SKM-1 (cell line): Measurements from ENCODE around the gene DDX59.
A peak's percentile ranks its signal among the peaks of the same experiment; 100 is the strongest.

Experiments
- DNase-seq: peaks from one replicate; lab custom pipeline; 2025; ENCODE audit not compliant: unreplicated experiment; lab: John Stamatoyannopoulos, UW

Gene DDX59

DNA sequence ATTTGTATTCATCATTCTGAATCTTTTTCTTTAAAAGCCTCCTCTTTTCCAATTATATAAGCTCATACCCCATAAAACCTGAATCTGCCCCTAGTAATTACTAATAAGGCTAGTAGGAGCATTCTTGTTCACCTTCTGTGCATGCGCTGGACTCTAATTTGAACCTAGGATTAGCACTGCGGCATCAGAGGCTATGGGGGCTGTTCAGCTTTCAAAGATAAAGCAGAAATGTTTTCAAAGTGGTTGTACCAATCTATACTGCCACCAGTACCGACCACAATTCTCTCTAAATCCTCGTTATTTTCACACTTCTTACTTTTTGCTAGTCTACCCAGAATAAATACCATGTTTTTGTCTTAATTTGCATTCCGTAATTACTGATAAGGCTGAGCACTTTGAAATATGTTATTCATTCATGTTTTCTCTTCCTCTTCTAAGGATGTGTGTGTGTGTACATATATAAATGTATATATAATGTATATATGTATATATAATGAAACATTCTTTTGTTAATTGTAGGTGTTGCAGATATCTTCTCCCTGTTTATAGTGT lies 1.6 kb upstream of the DDX59 start:
- no peak for DNase-seq

DNA sequence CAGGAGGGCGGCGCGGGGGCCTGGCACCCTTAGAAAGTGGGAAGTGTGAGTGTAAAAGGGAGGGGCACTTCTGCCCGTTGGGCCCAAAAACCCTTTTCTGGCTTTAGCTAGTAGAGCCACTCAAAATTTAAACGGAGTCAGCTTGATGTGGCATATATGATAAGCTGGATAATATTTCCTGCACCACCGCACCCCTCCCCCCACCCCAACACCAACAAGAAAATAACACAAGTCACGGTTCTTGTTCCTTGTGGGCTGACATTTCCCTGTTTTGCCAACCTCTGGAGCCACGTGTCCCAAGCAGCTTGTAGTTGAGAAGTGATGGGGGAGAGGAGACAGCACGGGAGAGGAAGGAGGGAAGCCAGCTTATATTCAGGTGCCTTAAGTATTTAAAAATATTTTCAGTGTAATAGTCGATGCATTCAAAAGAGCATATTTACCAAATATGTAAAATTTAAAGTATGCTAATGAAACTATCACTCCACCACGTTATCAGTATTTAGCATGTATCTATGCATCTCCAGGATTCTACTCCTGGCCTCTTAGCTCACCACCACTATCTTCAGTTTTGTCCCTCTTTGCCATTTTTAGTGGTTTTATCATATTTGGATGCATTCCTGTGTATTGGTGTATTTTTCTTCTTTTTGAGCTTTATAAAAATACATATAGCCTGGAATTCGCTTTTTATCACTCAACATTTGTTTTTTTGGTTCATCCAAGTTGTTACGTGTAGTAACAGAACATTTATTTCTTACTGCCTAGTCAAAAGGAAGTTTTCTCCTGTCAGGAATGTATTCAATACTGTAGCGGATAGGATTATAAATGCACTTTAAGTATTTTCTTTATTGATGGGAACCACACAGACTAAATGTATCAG lies 773 bp upstream of the DDX59 start:
- peak; percentile 77 for DNase-seq

- no peak for DNase-seq
These were observed 993 bp downstream of the DDX59 start for GRCh38 chr1:200668514-200669313.

DNA sequence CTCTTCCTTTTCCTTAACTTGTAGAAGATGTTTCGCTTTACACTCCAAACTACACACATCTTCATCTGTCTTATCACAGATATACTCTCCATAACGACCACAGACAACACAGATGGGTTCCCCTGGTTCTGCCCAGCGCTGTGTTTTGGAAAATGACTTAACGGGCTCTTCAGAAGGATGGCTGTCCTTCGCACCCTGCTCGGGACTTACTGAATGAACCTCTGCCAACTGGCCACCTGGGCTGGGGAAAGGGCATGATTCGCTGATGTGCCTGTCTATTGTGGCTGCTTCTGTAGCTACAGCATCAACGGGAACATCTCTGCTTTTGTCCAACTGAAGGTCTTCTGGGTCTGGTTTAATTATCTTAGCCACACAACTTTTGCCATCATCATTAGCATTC lies 3.4 kb downstream of the DDX59 start:
- DNase-seq = no peak

DNA sequence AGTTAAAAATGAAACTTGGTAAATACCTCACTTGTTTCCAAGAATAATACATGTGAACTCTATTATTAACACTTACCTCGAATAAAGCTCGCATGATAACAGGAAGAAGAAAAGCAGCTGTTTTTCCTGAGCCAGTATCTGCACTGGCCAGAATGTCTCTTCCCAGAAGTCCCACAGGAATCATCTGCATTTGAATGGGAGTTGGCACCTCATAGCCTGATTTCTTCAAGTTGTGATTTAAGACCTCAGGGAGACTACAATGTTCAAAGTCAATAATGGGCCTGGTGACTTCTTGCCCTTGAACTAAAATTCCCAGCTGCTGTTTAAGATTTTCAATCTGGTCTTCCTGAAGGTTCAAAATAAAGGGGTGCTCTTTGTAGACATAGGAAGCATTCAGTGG lies 3.8 kb downstream of the DDX59 start:
- DNase-seq = no peak

GRCh38 chr1:200660719-200661118 lies 9.0 kb downstream of the DDX59 start:
- DNase-seq = no peak

DNA sequence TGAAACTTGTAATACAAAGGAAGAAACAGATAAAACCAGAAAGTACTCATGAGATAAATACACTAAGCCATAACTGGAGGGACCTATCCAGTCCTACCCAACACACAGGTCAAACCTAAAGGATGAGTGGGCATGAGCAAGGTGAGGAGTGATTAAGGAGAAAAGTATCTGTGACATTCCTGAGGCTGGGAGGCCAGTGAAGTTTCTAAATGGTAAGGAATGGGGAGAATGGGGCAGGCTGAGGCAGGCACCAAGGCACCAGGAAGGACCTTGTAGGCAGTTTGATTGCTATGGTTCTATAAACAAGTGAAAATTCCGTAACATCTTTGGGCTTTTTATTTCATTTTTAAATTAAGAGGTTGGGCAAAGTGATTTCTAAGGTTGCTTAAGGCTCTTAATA lies 10.4 kb downstream of the DDX59 start:
- no peak for DNase-seq

DNA sequence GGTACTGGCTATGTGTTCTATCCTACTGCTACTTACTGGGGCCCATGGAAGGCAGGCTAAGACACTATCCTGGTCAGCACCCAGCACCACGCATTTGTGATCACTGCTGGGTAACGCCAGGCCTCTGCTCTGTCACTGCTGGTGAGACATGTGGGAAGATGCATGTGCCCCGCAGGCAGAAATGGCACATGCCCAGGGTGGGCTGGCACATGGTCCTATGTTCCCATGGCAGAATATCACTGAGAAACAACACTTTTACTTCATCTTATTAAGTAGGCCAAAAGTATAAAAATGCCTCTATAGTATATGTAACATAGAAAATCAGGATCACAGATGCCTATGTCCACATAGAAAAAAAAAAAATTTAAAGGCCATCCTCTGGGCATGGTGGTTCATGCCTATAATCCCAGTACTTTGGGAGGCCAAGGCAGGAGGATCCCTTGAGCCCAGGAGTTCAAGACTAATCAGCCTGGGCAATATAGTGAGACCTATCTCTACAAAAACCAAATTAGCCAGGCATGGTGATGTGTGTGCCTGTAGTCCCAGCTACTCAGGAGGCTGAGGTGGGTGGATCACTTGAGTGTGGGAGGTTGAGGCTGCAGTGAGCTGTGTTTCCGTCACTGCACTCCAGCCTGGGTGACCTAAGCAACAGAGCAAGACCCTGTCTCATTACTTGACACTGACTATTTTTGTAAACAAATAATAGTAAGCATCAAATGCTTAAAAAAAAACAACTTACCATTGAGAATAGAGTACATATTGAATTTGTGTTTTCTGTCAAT lies 11.5 kb downstream of the DDX59 start:
- no peak for DNase-seq

DNA sequence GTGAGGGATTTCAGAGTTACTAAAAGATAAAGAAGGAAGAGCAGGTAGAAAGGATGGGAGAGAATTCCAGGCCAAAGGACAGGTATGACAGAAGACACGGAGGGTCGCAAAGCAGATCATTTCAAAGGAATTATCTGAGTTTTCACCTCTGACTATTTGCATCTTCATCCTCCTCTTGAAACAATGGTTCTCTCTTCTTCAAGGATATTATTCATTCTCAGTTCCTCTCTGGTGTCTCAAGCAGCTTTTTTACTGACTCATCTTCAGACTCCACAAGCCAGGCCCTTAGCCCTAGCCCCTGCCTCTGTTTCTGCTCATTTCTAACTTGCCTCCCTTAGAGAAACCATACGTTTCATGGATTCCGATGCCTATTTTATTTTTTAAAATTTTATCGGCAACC lies 15.0 kb downstream of the DDX59 start:
- no peak for DNase-seq

DNA sequence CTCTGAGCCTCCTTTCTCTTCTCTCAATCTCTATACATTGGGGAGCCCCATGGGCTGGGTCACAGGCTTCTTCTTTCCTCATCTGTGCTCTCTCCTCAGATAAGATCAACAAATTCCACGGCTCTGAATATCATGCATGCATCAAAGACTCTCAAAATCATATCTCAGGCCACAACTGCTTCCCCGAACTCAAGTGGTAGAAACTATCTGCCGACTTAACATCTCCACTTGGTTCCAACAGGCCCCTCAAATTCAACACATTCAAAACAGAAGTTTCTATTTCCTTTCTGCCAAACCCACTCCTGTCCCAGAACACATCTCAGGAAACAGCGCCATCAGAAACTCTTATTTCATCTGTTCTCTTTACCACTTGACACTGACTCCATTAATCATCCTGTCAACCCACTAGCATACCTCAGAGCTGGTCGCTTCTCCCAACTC lies 16.7 kb downstream of the DDX59 start:
- DNase-seq = no peak

- no peak for DNase-seq
These were observed 17.3 kb downstream of the DDX59 start for GRCh38 chr1:200652378-200652777.

DNA sequence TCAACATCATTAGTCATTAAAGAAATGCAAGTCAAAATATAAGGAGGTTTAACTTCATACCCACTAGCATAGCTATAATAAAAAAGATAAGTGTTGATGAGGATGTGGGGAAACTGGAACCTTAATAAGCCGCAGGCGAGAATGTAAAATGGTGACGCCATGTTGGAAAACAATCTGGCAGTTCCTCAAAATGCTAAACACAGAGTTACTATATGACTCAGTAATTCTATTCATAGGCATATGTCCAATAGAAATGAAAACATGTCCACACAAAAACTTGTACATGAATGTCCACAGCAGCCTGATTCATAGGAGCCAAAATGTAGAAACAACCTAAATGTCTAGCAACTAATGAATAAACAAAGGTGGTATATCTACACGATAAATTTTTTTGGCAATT lies 23.2 kb downstream of the DDX59 start:
- no peak for DNase-seq

GRCh38 chr1:200644021-200644420 lies 25.7 kb downstream of the DDX59 start:
- no peak for DNase-seq

- DNase-seq = peak; percentile 98
These were observed 27.2 kb downstream of the DDX59 start for GRCh38 chr1:200642481-200642880.

DNA sequence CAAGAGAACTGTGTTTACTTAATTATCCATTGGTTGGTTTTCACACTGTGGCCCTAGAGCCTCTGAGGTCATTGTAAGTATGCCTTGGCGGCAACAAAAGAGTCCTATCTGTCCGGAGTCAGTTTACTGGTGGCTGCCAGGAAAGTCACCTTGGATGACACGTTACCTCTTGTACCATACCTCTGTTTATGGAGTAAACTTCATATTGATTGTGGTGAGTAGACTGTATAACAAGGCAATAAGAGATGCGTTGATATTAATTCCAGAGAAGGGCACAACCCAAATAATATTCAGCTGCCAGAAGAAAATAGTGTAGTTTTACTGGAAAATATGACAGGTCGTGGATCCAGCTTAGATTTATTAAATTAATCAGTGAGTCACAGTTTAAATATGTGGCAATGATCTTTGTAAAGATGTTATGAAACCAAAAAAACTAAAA lies 28.7 kb downstream of the DDX59 start:
- DNase-seq = no peak

- no peak for DNase-seq
These were observed 29.2 kb downstream of the DDX59 start for GRCh38 chr1:200640373-200640962.

- DNase-seq = no peak
These were observed 31.6 kb downstream of the DDX59 start for GRCh38 chr1:200638073-200638472.

DNA sequence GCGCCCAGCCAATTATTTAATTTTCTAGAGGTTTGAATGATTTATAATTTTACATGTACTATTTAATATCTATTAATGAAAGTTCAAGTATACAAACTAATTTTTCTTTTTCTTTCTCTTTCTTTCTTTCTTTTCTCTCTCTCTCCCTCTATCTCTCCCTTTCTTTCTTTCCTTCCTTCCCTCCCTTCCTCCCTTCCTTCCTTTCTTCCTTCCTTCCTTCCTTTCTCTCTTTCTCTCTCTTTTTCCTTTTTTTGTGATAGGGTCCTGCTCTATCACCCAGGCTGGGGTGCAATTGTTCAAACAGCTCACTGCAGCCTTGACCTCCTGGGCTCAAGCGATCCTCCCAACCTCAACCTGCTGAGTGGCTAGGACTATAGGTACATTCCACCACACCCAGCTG lies 33.0 kb downstream of the DDX59 start:
- no peak for DNase-seq

DNA sequence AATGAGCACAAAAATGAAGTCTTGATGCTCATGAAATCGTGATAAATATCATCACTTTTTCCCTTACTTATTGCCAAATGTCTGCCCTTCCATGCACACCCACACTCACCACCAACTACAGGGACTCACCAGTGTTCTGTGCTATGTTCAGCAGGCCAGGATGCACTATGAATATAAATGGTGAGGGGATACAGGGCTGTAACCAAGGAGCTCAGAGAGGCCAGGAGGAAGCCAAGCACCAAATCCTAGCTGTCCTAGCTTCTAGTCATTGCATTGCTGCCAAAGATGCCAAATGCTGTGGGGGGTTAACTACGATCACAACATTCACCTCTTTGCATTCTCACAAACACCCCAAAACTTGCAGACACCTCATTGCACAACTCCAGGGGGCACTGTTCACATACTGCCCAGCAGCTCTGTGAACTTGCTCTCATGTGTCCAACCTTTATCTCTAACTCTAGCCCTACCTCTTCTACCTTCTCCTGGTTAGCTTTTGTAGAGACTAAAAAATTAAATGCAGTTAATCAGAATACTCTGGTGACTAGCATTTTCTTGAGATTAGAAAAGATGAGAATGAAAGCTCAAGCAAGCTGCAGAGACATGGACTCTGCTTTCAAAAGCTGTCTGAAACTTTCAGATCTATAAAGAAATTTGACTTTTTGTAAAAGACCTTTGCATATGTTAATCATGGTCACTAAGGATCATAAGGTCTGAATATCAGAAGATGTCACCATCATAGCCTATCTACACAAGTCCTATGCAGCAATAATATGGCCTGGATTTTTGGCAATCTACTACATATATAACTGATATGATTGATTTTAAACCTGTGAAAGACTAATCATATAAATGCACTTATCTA lies 35.2 kb downstream of the DDX59 start:
- DNase-seq = no peak

DNA sequence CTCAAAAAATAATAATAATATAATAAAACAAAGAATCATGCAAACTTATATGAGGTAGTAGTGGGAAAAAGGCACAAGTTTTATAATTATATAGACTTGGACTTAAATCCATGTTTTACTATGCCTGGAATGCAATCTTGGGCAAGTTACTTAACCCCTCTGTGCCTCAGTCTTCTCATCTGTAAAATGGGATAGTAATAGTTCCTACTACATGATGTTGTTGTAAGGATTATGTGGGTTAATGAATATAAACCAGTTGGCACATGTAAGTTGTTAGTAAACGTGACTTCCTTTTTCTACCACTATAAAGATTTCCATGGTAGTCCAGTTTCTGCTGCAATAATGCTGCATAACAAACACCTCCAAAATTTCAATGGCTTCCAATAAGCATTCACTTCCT lies 38.3 kb downstream of the DDX59 start:
- DNase-seq = no peak
